HG02840 (cell line): ENCODE measurements around the gene CDC73.
"Not testable (repeated sequence)": the region's sequence is repeated elsewhere in the genome, so short reads cannot be mapped to it uniquely, and the experiment has no call there.

Source experiments
- ATAC-seq: cut with Tn5 transposase; IDR thresholded peaks from one replicate; pipeline ENCODE4 v1.9.1; 2021; ENCODE audit warnings: mild to moderate bottlenecking, moderate library complexity, moderate number of reproducible peaks; ENCODE audit not compliant: unreplicated experiment, low FRiP score

Gene CDC73

GRCh38 chr1:193219391-193219790, 97.6 kb downstream of the CDC73 start:
- no peak for ATAC-seq

- no peak for ATAC-seq
Measured at GRCh38 chr1:193221651-193222050, 99.8 kb downstream of the CDC73 start.

- ATAC-seq = no peak
Measured at GRCh38 chr1:193222056-193222615, 100.3 kb downstream of the CDC73 start.

GRCh38 chr1:193229136-193229535, 107.3 kb downstream of the CDC73 start:
- ATAC-seq = no peak

- ATAC-seq = not testable (repeated sequence)
Measured at GRCh38 chr1:193231146-193231545, 109.3 kb downstream of the CDC73 start.

- ATAC-seq = no peak
Measured at GRCh38 chr1:193234530-193234929, 112.7 kb downstream of the CDC73 start.

GRCh38 chr1:193237381-193237978, 115.6 kb downstream of the CDC73 start:
- no peak for ATAC-seq

- ATAC-seq = no peak
Measured at GRCh38 chr1:193240609-193241008, 118.8 kb downstream of the CDC73 start.

- ATAC-seq = no peak
Measured at GRCh38 chr1:193241132-193241827, 119.4 kb downstream of the CDC73 start.

- no peak for ATAC-seq
Measured at GRCh38 chr1:193242000-193242399, 120.2 kb downstream of the CDC73 start.

- ATAC-seq = no peak
Measured at GRCh38 chr1:193249187-193249586, 127.4 kb downstream of the CDC73 start.

GRCh38 chr1:193251950-193252349, 130.1 kb downstream of the CDC73 start:
- no peak for ATAC-seq

GRCh38 chr1:193256019-193256418, 134.2 kb downstream of the CDC73 start:
- no peak for ATAC-seq

- ATAC-seq = no peak
Measured at GRCh38 chr1:193259636-193260035, 137.8 kb downstream of the CDC73 start.

GRCh38 chr1:193260056-193260745, 138.4 kb downstream of the CDC73 start:
- ATAC-seq = no peak

- ATAC-seq = no peak
Measured at GRCh38 chr1:193260896-193261295, 139.1 kb downstream of the CDC73 start.

GRCh38 chr1:193262661-193263060, 140.8 kb downstream of the CDC73 start:
- no peak for ATAC-seq

GRCh38 chr1:193264313-193265065, 142.7 kb downstream of the CDC73 start:
- no peak for ATAC-seq

GRCh38 chr1:193265716-193266115, 143.9 kb downstream of the CDC73 start:
- no peak for ATAC-seq

GRCh38 chr1:193266794-193267193, 145.0 kb downstream of the CDC73 start:
- not testable (repeated sequence) for ATAC-seq

GRCh38 chr1:193270996-193271395, 149.2 kb downstream of the CDC73 start:
- ATAC-seq = no peak
